H9 (cell line): ENCODE measurements around the gene SYTL1. TPM values are rescaled to one million over a fixed set of nuclear protein-coding genes. Genes with fewer than 3 reads are reported as not detected.
A peak's percentile ranks its signal among the peaks of the same experiment; 100 is the strongest.

Experiments used
- DNase-seq: peaks from one replicate; pipeline ENCODE4 v3.0.0-alpha.2; 2017
- H2AFZ ChIP-seq: one replicate; pipeline ENCODE4 v1.6.1; 2013; ENCODE audit warnings: mild to moderate bottlenecking, low read length, control low read depth, moderate library complexity
- H2AK5ac ChIP-seq: 2 replicates; pipeline ENCODE4 v1.6.1; 2013; ENCODE audit warnings: low read length, control low read depth, mixed read lengths; ENCODE audit not compliant: insufficient read length
- H2BK120ac ChIP-seq: one replicate; pipeline ENCODE4 v1.6.1; 2013; ENCODE audit warnings: low read depth, mild to moderate bottlenecking, low read length, control low read depth, inconsistent platforms; ENCODE audit not compliant: poor library complexity, severe bottlenecking
- H2BK12ac ChIP-seq: 2 replicates; pipeline ENCODE4 v1.6.1; 2013; ENCODE audit warnings: low read length, control low read depth, mixed read lengths, low read depth; ENCODE audit not compliant: insufficient read length
- H2BK15ac ChIP-seq: 2 replicates; pipeline ENCODE4 v1.6.1; 2013; ENCODE audit warnings: low read depth, low read length, control low read depth
- H2BK20ac ChIP-seq: one replicate; pipeline ENCODE4 v1.6.1; 2013; ENCODE audit warnings: low read depth, mild to moderate bottlenecking, low read length, control low read depth, inconsistent platforms; ENCODE audit not compliant: poor library complexity, severe bottlenecking
- H2BK5ac ChIP-seq: 2 replicates; pipeline ENCODE4 v1.6.1; 2013; ENCODE audit warnings: low read length, control low read depth, mixed read lengths; ENCODE audit not compliant: insufficient read length
- H3K14ac ChIP-seq: 2 replicates; pipeline ENCODE4 v1.6.1; 2013; ENCODE audit warnings: low read length, control low read depth; ENCODE audit not compliant: insufficient read depth
- H3K18ac ChIP-seq: 2 replicates; pipeline ENCODE4 v1.6.1; 2013; ENCODE audit warnings: low read depth, mild to moderate bottlenecking, mixed read lengths, low read length, control low read depth; ENCODE audit not compliant: insufficient read length
- H3K23ac ChIP-seq: 2 replicates; pipeline ENCODE4 v1.6.1; 2013; ENCODE audit warnings: low read length, control low read depth, mixed read lengths, low read depth; ENCODE audit not compliant: insufficient read length
- H3K23me2 ChIP-seq: 2 replicates; pipeline ENCODE4 v1.6.1; 2013; ENCODE audit warnings: low read depth, mild to moderate bottlenecking, mixed read lengths, low read length, control low read depth; ENCODE audit not compliant: insufficient read length, poor library complexity, severe bottlenecking
- H3K27ac ChIP-seq: 2 replicates; pipeline ENCODE4 v1.5.1; 2013; ENCODE audit warnings: low read length, control low read depth, mixed read lengths, low read depth; ENCODE audit not compliant: insufficient read length
- H3K27me3 ChIP-seq: 2 replicates; pipeline ENCODE4 v1.6.1; 2013; ENCODE audit warnings: low read length, control low read depth, inconsistent platforms; ENCODE audit not compliant: insufficient read depth
- H3K4ac ChIP-seq: 2 replicates; pipeline ENCODE4 v1.6.1; 2013; ENCODE audit warnings: low read depth, mild to moderate bottlenecking, control low read depth, inconsistent platforms, low read length, moderate library complexity
- H3K4me1 ChIP-seq: 2 replicates; pipeline ENCODE4 v1.6.1; 2013; ENCODE audit warnings: low read length, control low read depth, inconsistent platforms; ENCODE audit not compliant: insufficient read depth
- H3K4me2 ChIP-seq: 2 replicates; pipeline ENCODE4 v1.6.1; 2013; ENCODE audit warnings: low read length, control low read depth, mixed read lengths; ENCODE audit not compliant: insufficient read length, insufficient read depth
- H3K56ac ChIP-seq: 2 replicates; pipeline ENCODE4 v1.6.1; 2013; ENCODE audit warnings: low read depth, mild to moderate bottlenecking, mixed read lengths, low read length, control low read depth; ENCODE audit not compliant: insufficient read length
- H3K79me1 ChIP-seq: 2 replicates; pipeline ENCODE4 v1.6.1; 2013; ENCODE audit warnings: low read depth, mild to moderate bottlenecking, moderate library complexity, low read length, control low read depth, inconsistent platforms; ENCODE audit not compliant: insufficient read depth, poor library complexity, severe bottlenecking
- H3K79me2 ChIP-seq: 2 replicates; pipeline ENCODE4 v1.6.1; 2013; ENCODE audit warnings: low read length, control low read depth, inconsistent platforms; ENCODE audit not compliant: insufficient read depth
- H3K9ac ChIP-seq: 2 replicates; pipeline ENCODE4 v1.6.1; 2013; ENCODE audit warnings: low read length, control low read depth, mixed read lengths; ENCODE audit not compliant: insufficient read length; ENCODE audit errors: extremely low read depth
- H3K9me3 ChIP-seq: one replicate; pipeline ENCODE4 v1.6.1; 2013; ENCODE audit warnings: low read depth, low read length, inconsistent platforms; ENCODE audit not compliant: control insufficient read depth
- H3T11ph ChIP-seq: one replicate; pipeline ENCODE4 v1.6.1; 2013; ENCODE audit warnings: mild to moderate bottlenecking, low read length, control low read depth, inconsistent platforms
- H4K20me1 ChIP-seq: one replicate; pipeline ENCODE4 v1.6.1; 2013; ENCODE audit not compliant: control insufficient read depth, insufficient read length, insufficient read depth
- H4K5ac ChIP-seq: 2 replicates; pipeline ENCODE4 v1.6.1; 2013; ENCODE audit warnings: low read depth, mild to moderate bottlenecking, mixed read lengths, low read length, control low read depth; ENCODE audit not compliant: insufficient read length
- H4K8ac ChIP-seq: replicated peaks from 2 replicates; pipeline ENCODE4 v1.6.1; 2013; ENCODE audit warnings: low read length, control low read depth, mixed read lengths, low read depth; ENCODE audit not compliant: insufficient read length
- H4K91ac ChIP-seq: 2 replicates; pipeline ENCODE4 v1.6.1; 2013; ENCODE audit warnings: low read depth, mild to moderate bottlenecking, moderate library complexity, mixed read lengths, low read length, control low read depth; ENCODE audit not compliant: insufficient read length
- H3K27ac Mint-ChIP-seq, 3 experiments: 2 replicates in 2 of 3; 3 replicates in 1 of 3; pipeline ENCODE4 v1.8.0; 2020 to 2021; ENCODE audit warnings: mixed read lengths in 3 of 3, mild to moderate bottlenecking in 1 of 3, moderate library complexity in 1 of 3
- H3K27me3 Mint-ChIP-seq: 2 replicates; pipeline ENCODE4 v1.8.0; 2021; ENCODE audit warnings: low read depth, mild to moderate bottlenecking, moderate library complexity, mixed read lengths
- H3K36me3 Mint-ChIP-seq, 3 experiments: 2 replicates in 2 of 3; 3 replicates in 1 of 3; pipeline ENCODE4 v1.8.0; 2020 to 2021; ENCODE audit warnings: low read depth in 3 of 3, mixed read lengths in 3 of 3; ENCODE audit not compliant: insufficient read depth in 1 of 3
- H3K4me1 Mint-ChIP-seq, 2 experiments: 2 replicates each; pipeline ENCODE4 v1.8.0; 2020; ENCODE audit warnings: mixed read lengths in 2 of 2
- H3K4me3 Mint-ChIP-seq, 2 experiments: 2 replicates in 1 of 2; 3 replicates in 1 of 2; pipeline ENCODE4 v1.8.0; 2020 to 2021; ENCODE audit warnings: mild to moderate bottlenecking in 2 of 2, mixed read lengths in 2 of 2, moderate library complexity in 1 of 2
- H3K9me3 Mint-ChIP-seq, 2 experiments: 2 replicates in 1 of 2; 3 replicates in 1 of 2; pipeline ENCODE4 v1.8.0; 2020; ENCODE audit warnings: mild to moderate bottlenecking in 2 of 2, mixed read lengths in 2 of 2, moderate library complexity in 1 of 2
- WGBS: extraction: QIAGEN DNeasy Blood & Tissue Kit; methylation state at CpG from one replicate; pipeline ENCODE4 v1.1.7; 2013; ENCODE audit warnings: missing lambda C conversion rate, low lambda C conversion rate, mixed read lengths; ENCODE audit not compliant: insufficient read length; ENCODE audit errors: extremely low coverage; 5-methylcytosine and 5-hydroxymethylcytosine counted together
- total RNA-seq: library from RNA; stranded (reverse); gene quantifications from 2 replicates; pipeline ENCODE4 v1.2.1, GENCODE V29; 2021
- TF ChIP-seq, protein P1 (sequence below): fragments of 200-600 bp; sonication (generic); conservative IDR thresholded peaks from 3 replicates; pipeline ENCODE4 v1.8.0; 2021; ENCODE audit warnings: antibody characterized with exemption, mild to moderate bottlenecking

The SYTL1 gene
- total RNA-seq, 1 experiment from 2014 or later: 12.0 TPM

- Mint-ChIP-seq H3K4me1 (peaks cover 38 to 42% of the 10 kb centered on the region in 2 experiments), H3K27me3 (peaks cover 2% of the 10 kb centered on the region), H3K36me3 (peaks cover 18 to 34% (median 30%) of the 10 kb centered on the region in 3 experiments; a peak in 6 of 7 replicates), H3K27ac (peak overlapping the region in 2 of 3 experiments; percentile 92 to 95; a peak in 3 of 7 replicates), H3K9me3 (no peaks in the 10 kb centered on the region), H3K4me3 (0 out of 5 replicates have a peak overlapping the region, but pooled peaks of 1 of the 2 experiments have one; percentile 1)
- Histone ChIP-seq H3K4me2 (no peak overlapping the region), H3K27me3 (no peaks in the 10 kb centered on the region), H3K56ac (no peak overlapping the region), H4K91ac (no peak overlapping the region), H3K18ac (no peak overlapping the region), H2BK5ac (no peak overlapping the region), H3K14ac (no peak overlapping the region), H3K23ac (no peak overlapping the region), H3K9me3 (no peaks in the 10 kb centered on the region), H2BK15ac (no peak overlapping the region), H3K79me1 (no peaks in the 10 kb centered on the region), H2BK12ac (no peak overlapping the region), H3K79me2 (no peaks in the 10 kb centered on the region), H2BK20ac (no peak overlapping the region), H4K20me1 (no peaks in the 10 kb centered on the region), H4K5ac (no peak overlapping the region), H2BK120ac (no peak overlapping the region), H2AFZ (no peak overlapping the region), H3T11ph (no peak overlapping the region), H3K23me2 (no peaks in the 10 kb centered on the region), H4K8ac (no peak overlapping the region), H3K27ac (no peak overlapping the region), H2AK5ac (no peak overlapping the region), H3K4ac (no peak overlapping the region), H3K9ac (no peak overlapping the region), H3K4me1 (no peaks in the 10 kb centered on the region; the same call in 1 of the 2 replicates)
- no peak for DNase-seq
- WGBS: no CpG with 5 or more reads among the region's 6 CpGs
- TF ChIP-seq, protein P1, sequence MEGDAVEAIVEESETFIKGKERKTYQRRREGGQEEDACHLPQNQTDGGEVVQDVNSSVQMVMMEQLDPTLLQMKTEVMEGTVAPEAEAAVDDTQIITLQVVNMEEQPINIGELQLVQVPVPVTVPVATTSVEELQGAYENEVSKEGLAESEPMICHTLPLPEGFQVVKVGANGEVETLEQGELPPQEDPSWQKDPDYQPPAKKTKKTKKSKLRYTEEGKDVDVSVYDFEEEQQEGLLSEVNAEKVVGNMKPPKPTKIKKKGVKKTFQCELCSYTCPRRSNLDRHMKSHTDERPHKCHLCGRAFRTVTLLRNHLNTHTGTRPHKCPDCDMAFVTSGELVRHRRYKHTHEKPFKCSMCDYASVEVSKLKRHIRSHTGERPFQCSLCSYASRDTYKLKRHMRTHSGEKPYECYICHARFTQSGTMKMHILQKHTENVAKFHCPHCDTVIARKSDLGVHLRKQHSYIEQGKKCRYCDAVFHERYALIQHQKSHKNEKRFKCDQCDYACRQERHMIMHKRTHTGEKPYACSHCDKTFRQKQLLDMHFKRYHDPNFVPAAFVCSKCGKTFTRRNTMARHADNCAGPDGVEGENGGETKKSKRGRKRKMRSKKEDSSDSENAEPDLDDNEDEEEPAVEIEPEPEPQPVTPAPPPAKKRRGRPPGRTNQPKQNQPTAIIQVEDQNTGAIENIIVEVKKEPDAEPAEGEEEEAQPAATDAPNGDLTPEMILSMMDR: no peak
These were observed 3.1 kb upstream of the SYTL1 start for GRCh38 chr1:27338751-27339150.
